ENCODE data around the gene ABCB8. TPM values are rescaled to one million over a fixed set of nuclear protein-coding genes. Genes with fewer than 3 reads are reported as not detected.

The ABCB8 gene
- polyA plus RNA-seq, 1 donor (not counting 4 experiments of a cell fraction or from before 2014, with no cell fraction given): 15.5 TPM

DNA sequence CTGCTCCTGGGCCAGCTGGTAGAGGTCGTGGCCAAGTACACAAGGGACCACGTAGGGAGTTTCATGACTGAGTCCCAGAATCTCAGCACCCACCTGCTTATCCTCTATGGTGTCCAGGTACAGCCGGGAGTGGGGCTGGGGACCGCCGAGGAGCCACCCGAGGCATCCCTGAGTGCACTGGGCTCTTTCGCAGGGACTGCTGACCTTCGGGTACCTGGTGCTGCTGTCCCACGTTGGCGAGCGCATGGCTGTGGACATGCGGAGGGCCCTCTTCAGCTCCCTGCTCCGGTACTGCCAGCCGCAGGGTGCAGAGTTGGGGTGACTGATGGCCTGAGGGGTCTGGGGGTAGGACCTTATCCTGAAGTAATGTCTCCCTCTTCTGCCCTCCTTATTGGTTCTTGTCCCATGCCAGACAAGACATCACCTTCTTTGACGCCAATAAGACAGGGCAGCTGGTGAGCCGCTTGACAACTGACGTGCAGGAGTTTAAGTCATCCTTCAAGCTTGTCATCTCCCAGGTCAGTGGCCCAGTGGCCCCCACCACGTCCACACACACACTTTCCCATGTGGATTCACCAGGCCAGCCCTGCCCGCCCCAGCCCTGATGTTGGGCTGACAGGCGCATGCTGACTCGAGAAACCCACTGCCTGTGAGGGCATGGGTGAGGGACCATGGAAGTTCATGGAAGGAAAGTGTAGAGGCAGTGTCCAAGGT, 6.2 kb downstream of the ABCB8 start:
- no peak overlapping the region for H3K9ac ChIP-seq (ENCODE audit: control insufficient read depth, extremely low read depth, insufficient read depth, low read length)
- H3K27me3 ChIP-seq (ENCODE audit: control insufficient read depth, extremely low read depth, insufficient read depth, low read length): no peaks in the 10 kb centered on the region
- dilution Hi-C loops (cut with MboI; ENCODE audit: extremely low pct_ligation_motif_present, low sequenced_read_pairs): no loop called here
- no peaks in the 10 kb centered on the region for H3K9me3 ChIP-seq (ENCODE audit: control insufficient read depth, low read depth, low read length)
- H3K36me3 ChIP-seq (ENCODE audit: control insufficient read depth in 2 of 2, extremely low read depth in 1 of 2, insufficient read depth in 2 of 2, low read length in 2 of 2): peaks cover 26 to 34% of the 10 kb centered on the region in 2 experiments
- no peaks in the 10 kb centered on the region for H4K20me1 ChIP-seq (ENCODE audit: control insufficient read depth, extremely low read depth, insufficient read depth, low read length)
- peaks cover 6% of the 10 kb centered on the region for H3K79me2 ChIP-seq (ENCODE audit: control insufficient read depth, insufficient read depth, low read length)
- peaks cover 8% of the 10 kb centered on the region for H3K4me1 ChIP-seq (ENCODE audit: control insufficient read depth, extremely low read depth, insufficient read depth, low read length)
- no peak for DNase-seq (ENCODE audit: low read depth, low spot score)
- no peak overlapping the region for H3K27ac ChIP-seq (ENCODE audit: control insufficient read depth, insufficient read depth, low read length)
- no peak for FAIRE-seq
- H3K4me2 ChIP-seq (ENCODE audit: control insufficient read depth, extremely low read depth, insufficient read depth, low read depth, low read length): no peak overlapping the region
- no peak overlapping the region for H3K4me3 ChIP-seq (ENCODE audit: control insufficient read depth in 2 of 3, extremely low read depth in 1 of 3, insufficient read depth in 2 of 3, low read depth in 1 of 3, low read length in 3 of 3)
- peaks cover 2% of the 10 kb centered on the region for H3K9me1 ChIP-seq (ENCODE audit: control insufficient read depth, extremely low read depth, insufficient read depth, low read length)
- no peak for TF ChIP-seq EZH2 (IDR thresholded peaks at IDR 0.05; ENCODE audit: low read length)
- no peak for TF ChIP-seq CTCF (optimal IDR thresholded peaks at IDR 0.05 in 1 of 3, IDR thresholded peaks at IDR 0.05 in 1 of 3, conservative IDR thresholded peaks at IDR 0.05 in 1 of 3; ENCODE audit: extremely low read depth in 1 of 3, insufficient read depth in 2 of 3, low read length in 3 of 3)
- H2AFZ ChIP-seq (ENCODE audit: control insufficient read depth, low read length): no peak overlapping the region

GRCh38 chr7:151035026-151035717, 6.9 kb downstream of the ABCB8 start:
- TF ChIP-seq CTCF (optimal IDR thresholded peaks at IDR 0.05 in 1 of 3, IDR thresholded peaks at IDR 0.05 in 1 of 3, conservative IDR thresholded peaks at IDR 0.05 in 1 of 3; ENCODE audit: extremely low read depth in 1 of 3, insufficient read depth in 2 of 3, low read length in 3 of 3): no peak
- no peak for TF ChIP-seq EZH2 (IDR thresholded peaks at IDR 0.05; ENCODE audit: low read length)
- Histone ChIP-seq H3K9me1 (ENCODE audit: control insufficient read depth, extremely low read depth, insufficient read depth, low read length) (peaks cover 2% of the 10 kb centered on the region), H3K4me2 (ENCODE audit: control insufficient read depth, extremely low read depth, insufficient read depth, low read depth, low read length) (no peak overlapping the region), H3K9ac (ENCODE audit: control insufficient read depth, extremely low read depth, insufficient read depth, low read length) (no peak overlapping the region), H3K36me3 (ENCODE audit: control insufficient read depth in 2 of 2, extremely low read depth in 1 of 2, insufficient read depth in 2 of 2, low read length in 2 of 2) (peaks cover 26 to 37% of the 10 kb centered on the region in 2 experiments), H3K9me3 (ENCODE audit: control insufficient read depth, low read depth, low read length) (no peaks in the 10 kb centered on the region), H3K27me3 (ENCODE audit: control insufficient read depth, extremely low read depth, insufficient read depth, low read length) (no peaks in the 10 kb centered on the region), H3K79me2 (ENCODE audit: control insufficient read depth, insufficient read depth, low read length) (peaks cover 3% of the 10 kb centered on the region), H3K4me3 (ENCODE audit: control insufficient read depth in 2 of 3, extremely low read depth in 1 of 3, insufficient read depth in 2 of 3, low read depth in 1 of 3, low read length in 3 of 3) (no peak overlapping the region), H2AFZ (ENCODE audit: control insufficient read depth, low read length) (no peak overlapping the region), H3K27ac (ENCODE audit: control insufficient read depth, insufficient read depth, low read length) (no peak overlapping the region), H4K20me1 (ENCODE audit: control insufficient read depth, extremely low read depth, insufficient read depth, low read length) (no peaks in the 10 kb centered on the region), H3K4me1 (ENCODE audit: control insufficient read depth, extremely low read depth, insufficient read depth, low read length) (peaks cover 8% of the 10 kb centered on the region)
- dilution Hi-C loops (cut with MboI; ENCODE audit: extremely low pct_ligation_motif_present, low sequenced_read_pairs): no loop called here
- no peak for FAIRE-seq
- DNase-seq (ENCODE audit: low read depth, low spot score): no peak

Measured in keratinocyte (primary cell).